Measurements from ENCODE around the gene TOR3A. TPM values are rescaled to one million over a fixed set of nuclear protein-coding genes. Genes with fewer than 3 reads are reported as not detected.

The TOR3A gene
- total and polyA plus RNA-seq, 2 donors (not counting 1 experiment from before 2014, with no cell fraction given): 24.0 to 62.1 TPM

GRCh38 chr1:179094818-179095217 lies 12.9 kb downstream of the TOR3A start:
- TF ChIP-seq CTCF (conservative IDR thresholded peaks at IDR 0.05 in 1 of 2, IDR thresholded peaks at IDR 0.05 in 1 of 2; ENCODE audit: low read depth in 1 of 2, low read length in 2 of 2): no peak
- peaks cover 14% of the 10 kb centered on the region for H3K36me3 ChIP-seq (ENCODE audit: control insufficient read depth, insufficient read depth, low read length)
- H3K9ac ChIP-seq (ENCODE audit: insufficient read depth, low read length): no peak overlapping the region
- no peak overlapping the region for H2AFZ ChIP-seq (ENCODE audit: low read length)
- no peak overlapping the region for H3K4me2 ChIP-seq (ENCODE audit: extremely low read depth, insufficient read depth, low read length)
- no peak overlapping the region for H3K27ac ChIP-seq (ENCODE audit: insufficient read depth, low read length)
- no peaks in the 10 kb centered on the region for H3K79me2 ChIP-seq (ENCODE audit: control insufficient read depth, insufficient read depth, low read length)
- peaks cover 13% of the 10 kb centered on the region for H3K4me1 ChIP-seq (ENCODE audit: control insufficient read depth, extremely low read depth, insufficient read depth, low read length)
- no peaks in the 10 kb centered on the region for H4K20me1 ChIP-seq (ENCODE audit: control insufficient read depth, extremely low read depth, insufficient read depth, low read length)
- no peaks in the 10 kb centered on the region for H3K27me3 ChIP-seq (ENCODE audit: control insufficient read depth, insufficient read depth, low read length)
- H3K9me3 ChIP-seq (ENCODE audit: control insufficient read depth, insufficient read depth, low read depth, low read length): no peaks in the 10 kb centered on the region
- no peak for DNase-seq (ENCODE audit: low read depth in 2 of 2)
- H3K4me3 ChIP-seq (replicated peaks in 1 of 4; ENCODE audit: control extremely low read depth in 1 of 4, insufficient read depth in 1 of 4, low read depth in 3 of 4, low read length in 4 of 4): no peak overlapping the region

GRCh38 chr1:179095377-179095776 lies 13.5 kb downstream of the TOR3A start:
- no peak overlapping the region for H2AFZ ChIP-seq (ENCODE audit: low read length)
- no peaks in the 10 kb centered on the region for H3K9me3 ChIP-seq (ENCODE audit: control insufficient read depth, insufficient read depth, low read depth, low read length)
- H3K79me2 ChIP-seq (ENCODE audit: control insufficient read depth, insufficient read depth, low read length): no peaks in the 10 kb centered on the region
- no peak overlapping the region for H3K27ac ChIP-seq (ENCODE audit: insufficient read depth, low read length)
- H3K4me1 ChIP-seq (ENCODE audit: control insufficient read depth, extremely low read depth, insufficient read depth, low read length): peaks cover 11% of the 10 kb centered on the region
- peaks cover 14% of the 10 kb centered on the region for H3K36me3 ChIP-seq (ENCODE audit: control insufficient read depth, insufficient read depth, low read length)
- TF ChIP-seq EZH2 (IDR thresholded peaks at IDR 0.05; ENCODE audit: low read length, missing control alignments) (no peak), CTCF (conservative IDR thresholded peaks at IDR 0.05 in 1 of 2, IDR thresholded peaks at IDR 0.05 in 1 of 2; ENCODE audit: low read depth in 1 of 2, low read length in 2 of 2) (no peak)
- no peak overlapping the region for H3K9ac ChIP-seq (ENCODE audit: insufficient read depth, low read length)
- DNase-seq (ENCODE audit: low read depth in 2 of 2): peak in 1 of 2 donors; percentile 15
- no peak overlapping the region for H3K4me3 ChIP-seq (replicated peaks in 1 of 4; ENCODE audit: control extremely low read depth in 1 of 4, insufficient read depth in 1 of 4, low read depth in 3 of 4, low read length in 4 of 4)
- no peaks in the 10 kb centered on the region for H3K27me3 ChIP-seq (ENCODE audit: control insufficient read depth, insufficient read depth, low read length)
- no peaks in the 10 kb centered on the region for H4K20me1 ChIP-seq (ENCODE audit: control insufficient read depth, extremely low read depth, insufficient read depth, low read length)
- H3K4me2 ChIP-seq (ENCODE audit: extremely low read depth, insufficient read depth, low read length): no peak overlapping the region

GRCh38 chr1:179095924-179096323 lies 14.1 kb downstream of the TOR3A start:
- Histone ChIP-seq H3K27me3 (ENCODE audit: control insufficient read depth, insufficient read depth, low read length) (no peaks in the 10 kb centered on the region), H3K9ac (ENCODE audit: insufficient read depth, low read length) (no peak overlapping the region), H3K27ac (ENCODE audit: insufficient read depth, low read length) (no peak overlapping the region), H3K36me3 (ENCODE audit: control insufficient read depth, insufficient read depth, low read length) (peaks cover 14% of the 10 kb centered on the region), H3K9me3 (ENCODE audit: control insufficient read depth, insufficient read depth, low read depth, low read length) (no peaks in the 10 kb centered on the region), H2AFZ (ENCODE audit: low read length) (no peak overlapping the region), H4K20me1 (ENCODE audit: control insufficient read depth, extremely low read depth, insufficient read depth, low read length) (no peaks in the 10 kb centered on the region), H3K4me2 (ENCODE audit: extremely low read depth, insufficient read depth, low read length) (no peak overlapping the region), H3K4me3 (replicated peaks in 1 of 4; ENCODE audit: control extremely low read depth in 1 of 4, insufficient read depth in 1 of 4, low read depth in 3 of 4, low read length in 4 of 4) (no peak overlapping the region), H3K79me2 (ENCODE audit: control insufficient read depth, insufficient read depth, low read length) (no peaks in the 10 kb centered on the region), H3K4me1 (ENCODE audit: control insufficient read depth, extremely low read depth, insufficient read depth, low read length) (peaks cover 11% of the 10 kb centered on the region)
- DNase-seq (ENCODE audit: low read depth in 2 of 2): no peak
- TF ChIP-seq EZH2 (IDR thresholded peaks at IDR 0.05; ENCODE audit: low read length, missing control alignments) (no peak), CTCF (conservative IDR thresholded peaks at IDR 0.05 in 1 of 2, IDR thresholded peaks at IDR 0.05 in 1 of 2; ENCODE audit: low read depth in 1 of 2, low read length in 2 of 2) (no peak)
